GM23338 (cell line): Measurements from ENCODE around the gene TMCC1. TPM values are rescaled to one million over a fixed set of nuclear protein-coding genes. Genes with fewer than 3 reads are reported as not detected.

Experiments
- ETS1 ChIP-seq: IDR thresholded peaks from 2 replicates; pipeline ENCODE4 v1.6.1; 2016; ENCODE audit warnings: antibody characterized with exemption
- NANOG ChIP-seq: IDR thresholded peaks from 2 replicates; pipeline ENCODE4 v1.6.1; 2016; ENCODE audit warnings: antibody characterized with exemption, borderline replicate concordance
- POLR2AphosphoS5 ChIP-seq: IDR thresholded peaks from 2 replicates; pipeline ENCODE4 v1.6.1; 2016; ENCODE audit warnings: antibody characterized with exemption, low read depth
- polyA plus RNA-seq: library from polyadenylated mRNA; unstranded; fragments of >200 nt; fragmentation: Nextera tagmentation; extraction: Ambion mirVana; gene quantifications from 2 replicates; pipeline ENCODE4 v1.2.1, GENCODE V29; 2016
- total RNA-seq: library from RNA; depleted of rRNA; stranded (reverse); fragments of >200 nt; shearing (Covaris generic); gene quantifications from 2 replicates; pipeline ENCODE4 v1.2.3, GENCODE V29; 2014
- TF ChIP-seq, protein P1 (sequence below): fragments of 250-450 bp; sonication (Bioruptor Pico); IDR thresholded peaks from 2 replicates; pipeline ENCODE4 v1.5.0; 2020; ENCODE audit warnings: mild to moderate bottlenecking, moderate library complexity
- TF ChIP-seq, protein P2 (sequence below): IDR thresholded peaks from one replicate; pipeline ENCODE4 v1.6.1; 2018; ENCODE audit warnings: antibody characterized with exemption; ENCODE audit not compliant: unreplicated experiment

Gene TMCC1
- total and polyA plus RNA-seq, 2 experiments from 2014 or later = 8.2 to 18.4 TPM

DNA sequence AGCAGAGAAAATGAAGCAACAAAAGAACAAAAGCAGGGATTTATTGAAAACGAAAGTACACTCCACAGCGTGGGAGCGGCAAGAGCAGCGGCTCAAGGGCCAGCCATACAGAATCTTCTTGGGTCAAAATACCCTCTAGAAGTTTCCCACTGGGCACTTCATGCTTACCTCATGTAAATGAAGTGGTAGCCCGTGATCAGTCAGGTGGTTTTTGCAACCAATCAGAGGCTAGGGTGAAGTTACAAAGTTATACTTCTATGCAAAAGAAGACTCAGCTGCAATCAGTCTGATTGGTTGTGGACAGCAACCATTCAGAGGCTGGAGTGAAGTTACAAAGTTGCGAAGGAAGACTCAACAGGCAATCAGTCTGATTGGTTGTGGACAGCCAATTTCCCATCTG is 43.2 kb upstream of the TMCC1 start (continued):
- TF ChIP-seq, protein P1, sequence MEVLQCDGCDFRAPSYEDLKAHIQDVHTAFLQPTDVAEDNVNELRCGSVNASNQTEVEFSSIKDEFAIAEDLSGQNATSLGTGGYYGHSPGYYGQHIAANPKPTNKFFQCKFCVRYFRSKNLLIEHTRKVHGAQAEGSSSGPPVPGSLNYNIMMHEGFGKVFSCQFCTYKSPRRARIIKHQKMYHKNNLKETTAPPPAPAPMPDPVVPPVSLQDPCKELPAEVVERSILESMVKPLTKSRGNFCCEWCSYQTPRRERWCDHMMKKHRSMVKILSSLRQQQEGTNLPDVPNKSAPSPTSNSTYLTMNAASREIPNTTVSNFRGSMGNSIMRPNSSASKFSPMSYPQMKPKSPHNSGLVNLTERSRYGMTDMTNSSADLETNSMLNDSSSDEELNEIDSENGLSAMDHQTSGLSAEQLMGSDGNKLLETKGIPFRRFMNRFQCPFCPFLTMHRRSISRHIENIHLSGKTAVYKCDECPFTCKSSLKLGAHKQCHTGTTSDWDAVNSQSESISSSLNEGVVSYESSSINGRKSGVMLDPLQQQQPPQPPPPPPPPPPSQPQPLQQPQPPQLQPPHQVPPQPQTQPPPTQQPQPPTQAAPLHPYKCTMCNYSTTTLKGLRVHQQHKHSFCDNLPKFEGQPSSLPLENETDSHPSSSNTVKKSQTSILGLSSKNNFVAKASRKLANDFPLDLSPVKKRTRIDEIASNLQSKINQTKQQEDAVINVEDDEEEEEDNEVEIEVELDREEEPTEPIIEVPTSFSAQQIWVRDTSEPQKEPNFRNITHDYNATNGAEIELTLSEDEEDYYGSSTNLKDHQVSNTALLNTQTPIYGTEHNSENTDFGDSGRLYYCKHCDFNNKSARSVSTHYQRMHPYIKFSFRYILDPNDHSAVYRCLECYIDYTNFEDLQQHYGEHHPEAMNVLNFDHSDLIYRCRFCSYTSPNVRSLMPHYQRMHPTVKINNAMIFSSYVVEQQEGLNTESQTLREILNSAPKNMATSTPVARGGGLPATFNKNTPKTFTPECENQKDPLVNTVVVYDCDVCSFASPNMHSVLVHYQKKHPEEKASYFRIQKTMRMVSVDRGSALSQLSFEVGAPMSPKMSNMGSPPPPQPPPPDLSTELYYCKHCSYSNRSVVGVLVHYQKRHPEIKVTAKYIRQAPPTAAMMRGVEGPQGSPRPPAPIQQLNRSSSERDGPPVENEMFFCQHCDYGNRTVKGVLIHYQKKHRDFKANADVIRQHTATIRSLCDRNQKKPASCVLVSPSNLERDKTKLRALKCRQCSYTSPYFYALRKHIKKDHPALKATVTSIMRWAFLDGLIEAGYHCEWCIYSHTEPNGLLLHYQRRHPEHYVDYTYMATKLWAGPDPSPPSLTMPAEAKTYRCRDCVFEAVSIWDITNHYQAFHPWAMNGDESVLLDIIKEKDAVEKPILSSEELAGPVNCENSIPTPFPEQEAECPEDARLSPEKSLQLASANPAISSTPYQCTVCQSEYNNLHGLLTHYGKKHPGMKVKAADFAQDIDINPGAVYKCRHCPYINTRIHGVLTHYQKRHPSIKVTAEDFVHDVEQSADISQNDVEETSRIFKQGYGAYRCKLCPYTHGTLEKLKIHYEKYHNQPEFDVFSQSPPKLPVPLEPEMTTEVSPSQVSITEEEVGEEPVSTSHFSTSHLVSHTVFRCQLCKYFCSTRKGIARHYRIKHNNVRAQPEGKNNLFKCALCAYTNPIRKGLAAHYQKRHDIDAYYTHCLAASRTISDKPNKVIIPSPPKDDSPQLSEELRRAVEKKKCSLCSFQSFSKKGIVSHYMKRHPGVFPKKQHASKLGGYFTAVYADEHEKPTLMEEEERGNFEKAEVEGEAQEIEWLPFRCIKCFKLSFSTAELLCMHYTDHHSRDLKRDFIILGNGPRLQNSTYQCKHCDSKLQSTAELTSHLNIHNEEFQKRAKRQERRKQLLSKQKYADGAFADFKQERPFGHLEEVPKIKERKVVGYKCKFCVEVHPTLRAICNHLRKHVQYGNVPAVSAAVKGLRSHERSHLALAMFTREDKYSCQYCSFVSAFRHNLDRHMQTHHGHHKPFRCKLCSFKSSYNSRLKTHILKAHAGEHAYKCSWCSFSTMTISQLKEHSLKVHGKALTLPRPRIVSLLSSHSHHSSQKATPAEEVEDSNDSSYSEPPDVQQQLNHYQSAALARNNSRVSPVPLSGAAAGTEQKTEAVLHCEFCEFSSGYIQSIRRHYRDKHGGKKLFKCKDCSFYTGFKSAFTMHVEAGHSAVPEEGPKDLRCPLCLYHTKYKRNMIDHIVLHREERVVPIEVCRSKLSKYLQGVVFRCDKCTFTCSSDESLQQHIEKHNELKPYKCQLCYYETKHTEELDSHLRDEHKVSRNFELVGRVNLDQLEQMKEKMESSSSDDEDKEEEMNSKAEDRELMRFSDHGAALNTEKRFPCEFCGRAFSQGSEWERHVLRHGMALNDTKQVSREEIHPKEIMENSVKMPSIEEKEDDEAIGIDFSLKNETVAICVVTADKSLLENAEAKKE (CRISPR knock-in tag) = no peak
- TF ChIP-seq POLR2AphosphoS5 (no peak), NANOG (no peak), ETS1 (no peak)
- TF ChIP-seq, protein P2, sequence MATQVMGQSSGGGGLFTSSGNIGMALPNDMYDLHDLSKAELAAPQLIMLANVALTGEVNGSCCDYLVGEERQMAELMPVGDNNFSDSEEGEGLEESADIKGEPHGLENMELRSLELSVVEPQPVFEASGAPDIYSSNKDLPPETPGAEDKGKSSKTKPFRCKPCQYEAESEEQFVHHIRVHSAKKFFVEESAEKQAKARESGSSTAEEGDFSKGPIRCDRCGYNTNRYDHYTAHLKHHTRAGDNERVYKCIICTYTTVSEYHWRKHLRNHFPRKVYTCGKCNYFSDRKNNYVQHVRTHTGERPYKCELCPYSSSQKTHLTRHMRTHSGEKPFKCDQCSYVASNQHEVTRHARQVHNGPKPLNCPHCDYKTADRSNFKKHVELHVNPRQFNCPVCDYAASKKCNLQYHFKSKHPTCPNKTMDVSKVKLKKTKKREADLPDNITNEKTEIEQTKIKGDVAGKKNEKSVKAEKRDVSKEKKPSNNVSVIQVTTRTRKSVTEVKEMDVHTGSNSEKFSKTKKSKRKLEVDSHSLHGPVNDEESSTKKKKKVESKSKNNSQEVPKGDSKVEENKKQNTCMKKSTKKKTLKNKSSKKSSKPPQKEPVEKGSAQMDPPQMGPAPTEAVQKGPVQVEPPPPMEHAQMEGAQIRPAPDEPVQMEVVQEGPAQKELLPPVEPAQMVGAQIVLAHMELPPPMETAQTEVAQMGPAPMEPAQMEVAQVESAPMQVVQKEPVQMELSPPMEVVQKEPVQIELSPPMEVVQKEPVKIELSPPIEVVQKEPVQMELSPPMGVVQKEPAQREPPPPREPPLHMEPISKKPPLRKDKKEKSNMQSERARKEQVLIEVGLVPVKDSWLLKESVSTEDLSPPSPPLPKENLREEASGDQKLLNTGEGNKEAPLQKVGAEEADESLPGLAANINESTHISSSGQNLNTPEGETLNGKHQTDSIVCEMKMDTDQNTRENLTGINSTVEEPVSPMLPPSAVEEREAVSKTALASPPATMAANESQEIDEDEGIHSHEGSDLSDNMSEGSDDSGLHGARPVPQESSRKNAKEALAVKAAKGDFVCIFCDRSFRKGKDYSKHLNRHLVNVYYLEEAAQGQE = no peak
